SK-N-SH (cell line): ENCODE measurements around the gene DNAJC15. TPM values are rescaled to one million over a fixed set of nuclear protein-coding genes. Genes with fewer than 3 reads are reported as not detected.

Experiments used
- CTCF ChIA-PET: fragments of 300-600, 350-600 bp; formaldehyde crosslinking; extraction: SDS; loops from one replicate; lab custom pipeline; 2021; lab: Yijun Ruan, JAX
- POLR2A ChIA-PET: fragments of 350-600 bp; sonication (Branson Sonifier 250); formaldehyde crosslinking; extraction: SDS; loops from one replicate; lab custom pipeline; 2020; ENCODE audit warnings: antibody characterized with exemption, inconsistent platforms; lab: Yijun Ruan, JAX
- DNase-seq: peaks from one replicate; pipeline ENCODE4 v3.0.0; 2012
- H2AFZ ChIP-seq: fragments of 200-600 bp; sonication (generic); 2 replicates; pipeline ENCODE4 v1.8.1; 2016; ENCODE audit warnings: antibody characterized with exemption, mild to moderate bottlenecking, low read depth
- H3F3A ChIP-seq: fragments of 200-600 bp; sonication (generic); replicated peaks from 2 replicates; pipeline ENCODE3; 2016; ENCODE audit warnings: antibody characterized with exemption, mild to moderate bottlenecking; ENCODE audit not compliant: insufficient read depth
- H3K27ac ChIP-seq, 2 experiments: fragments of 200-500 bp in 1 of 2; fragments of 200-600 bp in 1 of 2; sonication (Bioruptor generic) in 1 of 2; sonication (generic), shearing (Covaris generic) in 1 of 2; 2 replicates each; pipeline versions ENCODE4 v1.5.1 to v1.6.1; 2014 to 2016; ENCODE audit warnings: low read depth in 2 of 2, inconsistent platforms in 1 of 2, low read length in 1 of 2, mild to moderate bottlenecking in 1 of 2, mixed read lengths in 1 of 2
- H3K27me3 ChIP-seq: fragments of 200-600 bp; sonication (generic), shearing (Covaris generic); 2 replicates; pipeline ENCODE4 v1.6.1; 2016; ENCODE audit warnings: mixed run types; ENCODE audit not compliant: insufficient read depth
- H3K36me3 ChIP-seq, 2 experiments: fragments of 200-500 bp in 1 of 2; fragments of 200-600 bp in 1 of 2; sonication (Bioruptor generic) in 1 of 2; sonication (generic) in 1 of 2; replicated peaks in 1 of 2; 2 replicates each; pipeline versions ENCODE3 to v1.5.1; 2014 to 2016; ENCODE audit warnings: low read length in 1 of 2, mild to moderate bottlenecking in 1 of 2; ENCODE audit not compliant: insufficient read depth in 2 of 2, control insufficient read depth in 1 of 2
- H3K4me1 ChIP-seq, 2 experiments: fragments of 200-500 bp in 1 of 2; fragments of 200-600 bp in 1 of 2; sonication (Bioruptor generic) in 1 of 2; sonication (generic), shearing (Covaris generic) in 1 of 2; 2 replicates each; pipeline versions ENCODE4 v1.5.1 to v1.6.1; 2014 to 2016; ENCODE audit warnings: low read depth in 1 of 2, low read length in 1 of 2, mixed run types in 1 of 2; ENCODE audit not compliant: insufficient read depth in 2 of 2, control insufficient read depth in 1 of 2
- H3K4me2 ChIP-seq: fragments of 200-600 bp; sonication (generic), shearing (Covaris generic); 2 replicates; pipeline ENCODE4 v1.6.1; 2017; ENCODE audit warnings: mixed run types
- H3K4me3 ChIP-seq, 2 experiments: fragments of 200-500 bp in 1 of 2; fragments of 200-600 bp in 1 of 2; sonication (Bioruptor generic) in 1 of 2; sonication (generic), shearing (Covaris generic) in 1 of 2; 2 replicates each; pipeline versions ENCODE4 v1.5.1 to v1.8.1; 2014 to 2016; ENCODE audit warnings: low read depth in 2 of 2, inconsistent platforms in 1 of 2, low read length in 1 of 2, mild to moderate bottlenecking in 1 of 2, mixed read lengths in 1 of 2, moderate library complexity in 1 of 2
- H3K79me2 ChIP-seq: fragments of 200-600 bp; sonication (generic); 2 replicates; pipeline ENCODE4 v1.8.1; 2017; ENCODE audit warnings: mild to moderate bottlenecking; ENCODE audit not compliant: insufficient read depth
- H3K9ac ChIP-seq: fragments of 200-600 bp; sonication (generic); 2 replicates; pipeline ENCODE4 v1.6.1; 2017; ENCODE audit warnings: mixed run types
- H3K9me2 ChIP-seq: fragments of 200-600 bp; sonication (generic); 2 replicates; pipeline ENCODE4 v1.6.1; 2017; ENCODE audit warnings: mixed run types
- H3K9me3 ChIP-seq: fragments of 200-600 bp; sonication (generic); 2 replicates; pipeline ENCODE4 v1.6.1; 2017; ENCODE audit warnings: mixed run types, mild to moderate bottlenecking, moderate library complexity
- H4K20me1 ChIP-seq: fragments of 200-600 bp; sonication (generic); 2 replicates; pipeline ENCODE4 v1.6.1; 2017; ENCODE audit warnings: mild to moderate bottlenecking, mixed run types; ENCODE audit not compliant: insufficient read depth
- CHD2 ChIP-seq: fragments of 150-350 bp; IDR thresholded peaks from 2 replicates; pipeline ENCODE4 v1.6.1; 2018; ENCODE audit warnings: low read length; ENCODE audit not compliant: partially characterized antibody
- CTCF ChIP-seq: fragments of 200-600 bp; sonication (generic); IDR thresholded peaks from 2 replicates; pipeline ENCODE4 v1.6.1; 2017; ENCODE audit warnings: antibody characterized with exemption, mild to moderate bottlenecking, moderate library complexity
- ELF1 ChIP-seq: IDR thresholded peaks from 2 replicates; pipeline ENCODE4 v1.4.0; 2012
- EP300 ChIP-seq, 2 experiments: IDR thresholded peaks; 2 replicates each; pipeline versions ENCODE4 v1.4.0 to v1.6.1; 2012; ENCODE audit warnings: borderline replicate concordance in 1 of 2, low read depth in 1 of 2, low read length in 1 of 2
- EZH2phosphoT487 ChIP-seq: fragments of 200-600 bp; sonication (generic); IDR thresholded peaks from 2 replicates; pipeline ENCODE4 v1.6.1; 2017; ENCODE audit warnings: low read depth, mixed run types, mild to moderate bottlenecking, antibody characterized with exemption, moderate library complexity, borderline replicate concordance
- FOSL2 ChIP-seq: IDR thresholded peaks from 2 replicates; pipeline ENCODE4 v1.4.0; 2012; ENCODE audit warnings: low read depth, mild to moderate bottlenecking, moderate library complexity, borderline replicate concordance
- FOXJ3 ChIP-seq: sonication (generic); formaldehyde crosslinking; IDR thresholded peaks from 2 replicates; pipeline ENCODE4 v1.5.1; 2020; ENCODE audit warnings: mild to moderate bottlenecking, missing genetic modification reagents
- GABPA ChIP-seq: IDR thresholded peaks from 2 replicates; pipeline ENCODE4 v1.4.0; 2012; ENCODE audit warnings: low read depth, mild to moderate bottlenecking
- IRF3 ChIP-seq: fragments of 150-350 bp; IDR thresholded peaks from 2 replicates; pipeline ENCODE4 v1.6.1; 2016; ENCODE audit warnings: mild to moderate bottlenecking, low read depth, low read length
- MAX ChIP-seq: IDR thresholded peaks from 2 replicates; pipeline ENCODE4 v1.4.0; 2012; ENCODE audit warnings: low read depth
- MEF2A ChIP-seq: IDR thresholded peaks from 2 replicates; pipeline ENCODE4 v1.4.0; 2012; ENCODE audit warnings: low read depth, borderline replicate concordance
- NFIC ChIP-seq: IDR thresholded peaks from 2 replicates; pipeline ENCODE4 v1.4.0; 2012; ENCODE audit warnings: borderline replicate concordance
- POLR2AphosphoS5 ChIP-seq: IDR thresholded peaks from 2 replicates; pipeline ENCODE4 v1.6.1; 2012; ENCODE audit warnings: low read depth, low read length
- REST ChIP-seq: IDR thresholded peaks from 2 replicates; pipeline ENCODE4 v1.6.1; 2012; ENCODE audit warnings: mild to moderate bottlenecking, low read depth, low read length, moderate library complexity
- SIN3A ChIP-seq: IDR thresholded peaks from 2 replicates; pipeline ENCODE4 v1.6.1; 2012; ENCODE audit warnings: low read depth, mild to moderate bottlenecking, low read length, moderate library complexity, borderline replicate concordance
- TAF1 ChIP-seq: IDR thresholded peaks from 2 replicates; pipeline ENCODE4 v1.6.1; 2012; ENCODE audit warnings: low read depth, mild to moderate bottlenecking, low read length, moderate library complexity, borderline replicate concordance
- TEAD4 ChIP-seq: IDR thresholded peaks from 2 replicates; pipeline ENCODE4 v1.4.0; 2012; ENCODE audit warnings: mild to moderate bottlenecking, borderline replicate concordance; ENCODE audit not compliant: insufficient read depth
- USF2 ChIP-seq: fragments of 150-350 bp; IDR thresholded peaks from 2 replicates; pipeline ENCODE4 v1.6.1; 2017; ENCODE audit warnings: antibody characterized with exemption, low read length, low read depth, borderline replicate concordance
- YY1 ChIP-seq: IDR thresholded peaks from 2 replicates; pipeline ENCODE4 v1.4.0; 2012; ENCODE audit warnings: low read depth, mild to moderate bottlenecking
- WGBS: methylation state at CpG from one replicate; pipeline ENCODE4 v1.1.6; 2017; ENCODE audit warnings: low lambda C conversion rate; 5-methylcytosine and 5-hydroxymethylcytosine counted together
- polyA plus RNA-seq, 3 experiments: library from polyadenylated mRNA; depleted of rRNA; stranded (reverse); fragments of >200 nt; gene quantifications; 2 replicates each; pipeline ENCODE4 v1.2.3, GENCODE V29; 2012

Gene DNAJC15
- polyA plus RNA-seq, 1 of the 3 experiments (the other 2 are of a cell fraction): 18.4 TPM

- TF ChIP-seq REST (no peak), MAX (no peak), SIN3A (no peak), NFIC (no peak), CTCF (no peak; the same call in 1 of the 2 replicates), MEF2A (no peak), EP300 (IDR thresholded peaks at IDR 0.05; ENCODE audit: borderline replicate concordance in 1 of 2, low read depth in 1 of 2, low read length in 1 of 2) (no peak), FOSL2 (no peak), IRF3 (no peak), FOXJ3 (CRISPR knock-in tag) (no peak)
Observed at GRCh38 chr13:43116242-43116641, 92.9 kb downstream of the DNAJC15 start (continued).

- H3K4me2 ChIP-seq: no peak overlapping the region
- H3K36me3 ChIP-seq: no peaks in the 10 kb centered on the region
- H2AFZ ChIP-seq: no peak overlapping the region
- H3K9me2 ChIP-seq: no peaks in the 10 kb centered on the region
- H3K79me2 ChIP-seq: no peaks in the 10 kb centered on the region
- DNase-seq: no peak
- ChIA-PET POLR2A (no interaction called here), CTCF (no interaction called here)
- H3K27ac ChIP-seq: no peak overlapping the region
- H3K27me3 ChIP-seq: no peaks in the 10 kb centered on the region
- no peaks in the 10 kb centered on the region for H3K9me3 ChIP-seq
- H3K4me1 ChIP-seq: peaks cover 0 to 12% of the 10 kb centered on the region in 2 experiments; a peak in 1 of 4 replicates
- H3K4me3 ChIP-seq: no peak overlapping the region
- TF ChIP-seq ELF1 (no peak), MEF2A (no peak), GABPA (no peak), USF2 (no peak), POLR2AphosphoS5 (no peak), CHD2 (no peak), YY1 (no peak), TAF1 (no peak), EZH2phosphoT487 (no peak), TEAD4 (no peak), IRF3 (no peak)
- H3K9ac ChIP-seq: no peak overlapping the region
- no peaks in the 10 kb centered on the region for H4K20me1 ChIP-seq
- H3F3A ChIP-seq: no peaks in the 10 kb centered on the region
- 78% methylated on average over 6 of the region's 6 CpGs for WGBS
Observed at GRCh38 chr13:43118521-43118920, 95.1 kb downstream of the DNAJC15 start.
